CD14-positive monocyte (primary cell): ENCODE results near the gene GGA1. TPM values are rescaled to one million over a fixed set of nuclear protein-coding genes. Genes with fewer than 3 reads are reported as not detected.

Source experiments
- DNase-seq, 3 donors: peaks; one replicate each; pipeline ENCODE4 v3.0.0-alpha.2; 2011 to 2022
- H2AFZ ChIP-seq: 2 replicates; pipeline ENCODE4 v1.6.0; 2012; ENCODE audit warnings: mild to moderate bottlenecking, low read depth, low read length, inconsistent platforms; ENCODE audit not compliant: insufficient read depth, poor library complexity, severe bottlenecking
- H3K27ac ChIP-seq, 2 donors: 1 replicate in 1 of 2; 2 replicates in 1 of 2; pipeline ENCODE4 v1.5.1; 2012 to 2013; ENCODE audit warnings: low read length in 2 of 2, control low read depth in 1 of 2, inconsistent platforms in 1 of 2, low read depth in 1 of 2, mild to moderate bottlenecking in 1 of 2
- H3K27me3 ChIP-seq, 2 donors: one replicate each; pipeline versions ENCODE4 v1.6.0 to v1.6.1; 2011 to 2013; ENCODE audit warnings: low read length in 2 of 2; ENCODE audit not compliant: control insufficient read depth in 2 of 2, insufficient read depth in 2 of 2
- H3K36me3 ChIP-seq, 2 donors: replicated peaks in 1 of 2; 1 replicate in 1 of 2; 2 replicates in 1 of 2; pipeline versions ENCODE4 v1.5.1 to v1.6.1; 2012 to 2013; ENCODE audit warnings: low read length in 2 of 2, control low read depth in 1 of 2, inconsistent platforms in 1 of 2, mild to moderate bottlenecking in 1 of 2; ENCODE audit not compliant: insufficient read depth in 2 of 2, control insufficient read depth in 1 of 2
- H3K4me1 ChIP-seq, 2 donors: 1 replicate in 1 of 2; 2 replicates in 1 of 2; pipeline versions ENCODE4 v1.5.1 to v1.6.1; 2012 to 2013; ENCODE audit warnings: low read length in 2 of 2, control low read depth in 1 of 2, inconsistent platforms in 1 of 2, mild to moderate bottlenecking in 1 of 2, moderate library complexity in 1 of 2; ENCODE audit not compliant: insufficient read depth in 2 of 2, control insufficient read depth in 1 of 2
- H3K4me2 ChIP-seq: replicated peaks from 2 replicates; pipeline ENCODE3; 2012; ENCODE audit warnings: low read length, moderate library complexity, mild to moderate bottlenecking; ENCODE audit not compliant: poor library complexity, severe bottlenecking; ENCODE audit errors: extremely low read depth
- H3K4me3 ChIP-seq, 3 experiments: fragments of 200-600 bp in 1 of 3; sonication (generic) in 1 of 3; replicated peaks in 1 of 3; 1 replicate in 2 of 3; 2 replicates in 1 of 3; pipeline ENCODE4 v1.5.1; 2011 to 2013; ENCODE audit warnings: low read length in 3 of 3, mild to moderate bottlenecking in 3 of 3, control low read depth in 2 of 3, low read depth in 2 of 3, inconsistent platforms in 1 of 3, moderate library complexity in 1 of 3
- H3K79me2 ChIP-seq: 2 replicates; pipeline ENCODE4 v1.6.0; 2012; ENCODE audit warnings: mild to moderate bottlenecking, control low read depth, inconsistent platforms, low read length, moderate library complexity; ENCODE audit not compliant: insufficient read depth
- H3K9ac ChIP-seq: 2 replicates; pipeline ENCODE4 v1.6.0; 2017; ENCODE audit warnings: low read length, mild to moderate bottlenecking; ENCODE audit not compliant: insufficient read depth, poor library complexity, severe bottlenecking
- H3K9me3 ChIP-seq, 2 donors: replicated peaks in 1 of 2; 1 replicate in 1 of 2; 2 replicates in 1 of 2; pipeline versions ENCODE4 v1.5.1 to v1.6.1; 2012 to 2013; ENCODE audit warnings: low read length in 2 of 2, control low read depth in 1 of 2; ENCODE audit not compliant: control insufficient read depth in 1 of 2, insufficient read depth in 1 of 2
- H4K20me1 ChIP-seq: 2 replicates; pipeline ENCODE4 v1.6.0; 2012; ENCODE audit warnings: mild to moderate bottlenecking, low read length, control low read depth, moderate library complexity; ENCODE audit not compliant: insufficient read depth
- H3K27ac Mint-ChIP-seq, 7 donors: one replicate each; pipeline ENCODE4 v1.8.0; 2020; ENCODE audit warnings: mild to moderate bottlenecking in 7 of 7, mixed read lengths in 7 of 7, moderate library complexity in 6 of 7, inconsistent platforms in 2 of 7
- H3K27me3 Mint-ChIP-seq, 3 donors: one replicate each; pipeline ENCODE4 v1.8.0; 2021 to 2022; ENCODE audit warnings: low read depth in 3 of 3, mild to moderate bottlenecking in 3 of 3, mixed read lengths in 3 of 3, moderate library complexity in 3 of 3, inconsistent platforms in 1 of 3
- H3K36me3 Mint-ChIP-seq, 2 donors: one replicate each; pipeline ENCODE4 v1.8.0; 2020; ENCODE audit warnings: mixed read lengths in 2 of 2, inconsistent platforms in 1 of 2, mild to moderate bottlenecking in 1 of 2
- H3K4me1 Mint-ChIP-seq: one replicate; pipeline ENCODE4 v1.8.0; 2020; ENCODE audit warnings: mild to moderate bottlenecking, mixed read lengths
- H3K4me3 Mint-ChIP-seq, 2 donors: one replicate each; pipeline ENCODE4 v1.8.0; 2020; ENCODE audit warnings: mild to moderate bottlenecking in 2 of 2, mixed read lengths in 2 of 2, moderate library complexity in 1 of 2
- H3K9me3 Mint-ChIP-seq, 7 donors: one replicate each; pipeline ENCODE4 v1.8.0; 2020 to 2022; ENCODE audit warnings: mixed read lengths in 7 of 7, mild to moderate bottlenecking in 6 of 7, moderate library complexity in 6 of 7, inconsistent platforms in 2 of 7
- CTCF ChIP-seq: fragments of 200-600 bp; IDR thresholded peaks from one replicate; pipeline ENCODE4 v1.8.0; 2022; ENCODE audit warnings: antibody characterized with exemption, mild to moderate bottlenecking
- WGBS: methylation state at CpG from one replicate; pipeline ENCODE4 v1.1.5; 2013; ENCODE audit warnings: missing lambda C conversion rate; ENCODE audit not compliant: insufficient coverage; 5-methylcytosine and 5-hydroxymethylcytosine counted together
- intact Hi-C, 2 donors: fragments of 100-400 bp; cut with micrococcal nuclease; formaldehyde crosslinking; loops; one replicate each; pipeline versions ENCODE4 v1.15.0 to v1.15.1; 2023
- polyA plus RNA-seq, 3 donors: library from polyadenylated mRNA; depleted of rRNA in 1 of 3; unstranded in 2 of 3; stranded (reverse) in 1 of 3; fragments of 300-500 nt in 2 of 3; fragments of >200 nt in 1 of 3; fragmentation: Illumina TruSeq in 2 of 3; gene quantifications; 1 replicate in 2 of 3; 2 replicates in 1 of 3; pipeline ENCODE4 v1.2.3, GENCODE V29; 2012 to 2021

GGA1 gene
- polyA plus RNA-seq, 3 donors = 19.8 to 91.0 (median 24.8) TPM

GRCh38 chr22:37563153-37564081, 45.2 kb upstream of the GGA1 start:
- Mint-ChIP-seq H3K9me3 (peaks cover 0 to 16% (median under 1%) of the 10 kb centered on the region in 7 donors), H3K27ac (peak overlapping the region in 1 of 7 donors; percentile 15), H3K4me3 (peak overlapping the region in 1 of 2 donors; percentile 73), H3K4me1 (peaks cover 64% of the 10 kb centered on the region), H3K27me3 (peaks cover 44 to 62% (median 57%) of the 10 kb centered on the region in 3 donors), H3K36me3 (peaks cover 31 to 43% of the 10 kb centered on the region in 2 donors)
- no peaks in the 10 kb centered on the region for H3K9me3 ChIP-seq
- H4K20me1 ChIP-seq = peaks cover 65% of the 10 kb centered on the region
- no peak for TF ChIP-seq CTCF
- H3K27me3 ChIP-seq = peaks cover 0 to 35% of the 10 kb centered on the region in 2 donors
- H3K79me2 ChIP-seq = peaks cover 6% of the 10 kb centered on the region
- H2AFZ ChIP-seq = no peak overlapping the region
- H3K9ac ChIP-seq = no peak overlapping the region
- intact Hi-C loops = loop anchor here in 1 of 2 donors (5.0 kb wide), 1 partner anchor 34 kb away; no protein-coding TSS in a partner anchor
- no peak overlapping the region for H3K27ac ChIP-seq
- H3K36me3 ChIP-seq = peaks cover 2 to 12% of the 10 kb centered on the region in 2 donors
- WGBS = 95% methylated on average over 8 of the region's 14 CpGs
- H3K4me1 ChIP-seq = peaks cover 58 to 86% of the 10 kb centered on the region in 2 donors
- no peak overlapping the region for H3K4me3 ChIP-seq
- DNase-seq = peak in 1 of 3 donors; percentile 33
- no peak overlapping the region for H3K4me2 ChIP-seq

DNA sequence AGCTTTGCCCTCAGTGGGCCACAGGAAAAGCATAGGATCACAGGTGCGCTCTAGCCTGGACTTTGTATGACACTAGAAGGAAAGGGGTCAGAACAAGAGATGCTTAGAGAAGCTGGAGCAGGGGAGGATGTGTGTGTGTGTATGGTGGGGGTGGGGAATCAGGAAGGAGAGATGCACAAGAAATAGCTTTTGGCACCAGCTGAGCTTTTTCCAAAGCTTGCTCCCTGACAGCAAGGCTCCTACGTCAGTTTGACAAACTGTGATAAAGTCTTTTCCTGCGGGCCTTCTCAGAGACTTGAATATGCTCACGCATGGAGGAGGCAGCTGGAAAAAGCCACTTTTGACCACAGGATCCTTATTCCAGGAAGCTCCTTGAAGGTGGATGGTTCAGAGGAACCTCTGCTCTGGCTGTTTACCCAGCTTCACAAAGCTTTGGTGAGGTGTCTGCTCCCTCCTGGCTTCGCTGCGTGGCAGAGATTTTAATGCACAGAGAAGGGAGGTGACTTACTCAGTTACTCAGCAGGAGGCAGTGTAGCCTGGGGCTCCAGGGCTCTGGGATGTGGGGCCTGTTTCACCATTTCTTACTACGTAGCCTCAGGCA, 44.4 kb upstream of the GGA1 start:
- WGBS = 91% methylated on average over 6 of the region's 7 CpGs
- Histone ChIP-seq H3K36me3 (peaks cover 9 to 19% of the 10 kb centered on the region in 2 donors), H3K79me2 (peaks cover 6% of the 10 kb centered on the region), H3K9me3 (no peaks in the 10 kb centered on the region), H4K20me1 (peaks cover 73% of the 10 kb centered on the region), H3K27ac (no peak overlapping the region), H2AFZ (no peak overlapping the region), H3K4me2 (no peak overlapping the region), H3K27me3 (peaks cover 0 to 28% of the 10 kb centered on the region in 2 donors), H3K4me1 (peaks cover 58 to 93% of the 10 kb centered on the region in 2 donors), H3K4me3 (no peak overlapping the region), H3K9ac (no peak overlapping the region)
- H3K36me3 Mint-ChIP-seq = peaks cover 34 to 51% of the 10 kb centered on the region in 2 donors
- H3K9me3 Mint-ChIP-seq = peaks cover 0 to 16% (median 0%) of the 10 kb centered on the region in 7 donors
- intact Hi-C loops = loop anchor here in 1 of 2 donors (5.0 kb wide), 1 partner anchor 33 kb away; no protein-coding TSS in a partner anchor
- H3K27ac Mint-ChIP-seq = peak overlapping the region in 1 of 7 donors; percentile 70
- peaks cover 36 to 54% (median 49%) of the 10 kb centered on the region in 3 donors for H3K27me3 Mint-ChIP-seq
- peak overlapping the region in 1 of 2 donors; percentile 48 for H3K4me3 Mint-ChIP-seq
- no peak for TF ChIP-seq CTCF
- no peak for DNase-seq
- H3K4me1 Mint-ChIP-seq = peaks cover 64% of the 10 kb centered on the region
